ENCODE measurements around the gene CDYL.

The CDYL gene

GRCh38 chr6:4910037-4910760, 134.0 kb downstream of the CDYL start:
- H3K27me3 ChIP-seq (ENCODE audit: control insufficient read depth in 1 of 2, insufficient read depth in 2 of 2, low read length in 2 of 2): no peaks in the 10 kb centered on the region
- no peak overlapping the region for H3K27ac ChIP-seq (ENCODE audit: low read depth, low read length)
- H3K9me3 ChIP-seq (ENCODE audit: control insufficient read depth in 1 of 2, low read length in 2 of 2): no peaks in the 10 kb centered on the region
- no peak overlapping the region for H3K4me3 ChIP-seq (ENCODE audit: low read depth in 1 of 2, low read length in 2 of 2)
- peaks cover 20 to 21% of the 10 kb centered on the region in 2 donors for H3K4me1 ChIP-seq (ENCODE audit: control insufficient read depth in 1 of 2, insufficient read depth in 2 of 2, low read length in 2 of 2)
- no peaks in the 10 kb centered on the region for H3K36me3 ChIP-seq (ENCODE audit: control insufficient read depth in 1 of 2, insufficient read depth in 2 of 2, low read length in 2 of 2)
- no peak overlapping the region for H3K9ac ChIP-seq (ENCODE audit: low read depth in 1 of 2, low read length in 2 of 2)

- no peak overlapping the region for H3K9ac ChIP-seq (ENCODE audit: low read depth in 1 of 2, low read length in 2 of 2)
- no peak overlapping the region for H3K4me3 ChIP-seq (ENCODE audit: low read depth in 1 of 2, low read length in 2 of 2)
- H3K9me3 ChIP-seq (ENCODE audit: control insufficient read depth in 1 of 2, low read length in 2 of 2): no peaks in the 10 kb centered on the region
- no peaks in the 10 kb centered on the region for H3K36me3 ChIP-seq (ENCODE audit: control insufficient read depth in 1 of 2, insufficient read depth in 2 of 2, low read length in 2 of 2)
- H3K4me1 ChIP-seq (ENCODE audit: control insufficient read depth in 1 of 2, insufficient read depth in 2 of 2, low read length in 2 of 2): peaks cover 6% of the 10 kb centered on the region in 2 donors
- H3K27me3 ChIP-seq (ENCODE audit: control insufficient read depth in 1 of 2, insufficient read depth in 2 of 2, low read length in 2 of 2): no peaks in the 10 kb centered on the region
- no peak overlapping the region for H3K27ac ChIP-seq (ENCODE audit: low read depth, low read length)
These were observed 136.4 kb downstream of the CDYL start for GRCh38 chr6:4912559-4912958.

GRCh38 chr6:4913705-4914419, 137.7 kb downstream of the CDYL start:
- H3K9ac ChIP-seq (ENCODE audit: low read depth in 1 of 2, low read length in 2 of 2): no peak overlapping the region
- no peak overlapping the region for H3K27ac ChIP-seq (ENCODE audit: low read depth, low read length)
- no peak overlapping the region for H3K4me3 ChIP-seq (ENCODE audit: low read depth in 1 of 2, low read length in 2 of 2)

GRCh38 chr6:4914420-4915159, 138.4 kb downstream of the CDYL start:
- no peak overlapping the region for H3K27ac ChIP-seq (ENCODE audit: low read depth, low read length)

More at GRCh38 chr6:4913705-4914419, 137.7 kb downstream of the CDYL start:
- Histone ChIP-seq H3K4me1 (ENCODE audit: control insufficient read depth in 1 of 2, insufficient read depth in 2 of 2, low read length in 2 of 2) (peaks cover 0 to 3% of the 10 kb centered on the region in 2 donors), H3K9me3 (ENCODE audit: control insufficient read depth in 1 of 2, low read length in 2 of 2) (no peaks in the 10 kb centered on the region), H3K36me3 (ENCODE audit: control insufficient read depth in 1 of 2, insufficient read depth in 2 of 2, low read length in 2 of 2) (no peaks in the 10 kb centered on the region), H3K27me3 (ENCODE audit: control insufficient read depth in 1 of 2, insufficient read depth in 2 of 2, low read length in 2 of 2) (no peaks in the 10 kb centered on the region)

DNA sequence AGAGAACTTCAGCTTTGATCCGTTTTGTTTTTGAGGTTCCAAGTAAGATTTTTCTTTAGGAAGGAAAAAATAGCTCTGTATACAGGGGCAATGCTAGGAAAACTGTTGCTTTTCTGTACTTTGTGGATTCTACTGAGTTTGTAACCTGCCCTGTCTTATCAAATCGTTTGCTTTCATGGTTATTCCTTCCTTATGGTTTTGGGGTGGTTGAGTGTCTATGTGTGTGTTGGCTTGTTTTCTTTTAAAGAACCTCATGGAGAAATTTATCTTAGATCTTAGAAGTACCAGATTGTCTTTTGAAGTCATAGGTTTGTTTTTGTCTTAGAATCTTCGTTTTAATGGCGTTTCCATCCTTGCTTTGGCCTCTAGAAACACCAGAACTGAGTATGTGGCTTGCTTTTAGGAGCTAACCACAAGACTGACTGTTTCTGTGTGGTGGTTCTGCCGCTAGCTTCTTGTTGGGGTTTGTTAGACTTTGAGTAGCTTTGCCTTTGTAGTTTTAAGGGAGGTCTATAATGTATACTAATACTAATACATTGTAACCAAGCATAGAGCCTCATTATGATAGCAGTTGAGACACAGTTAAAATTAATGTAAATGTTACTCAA, 140.9 kb downstream of the CDYL start:
- H3K9ac ChIP-seq (ENCODE audit: low read depth in 1 of 2, low read length in 2 of 2): no peak overlapping the region
- no peaks in the 10 kb centered on the region for H3K27me3 ChIP-seq (ENCODE audit: control insufficient read depth in 1 of 2, insufficient read depth in 2 of 2, low read length in 2 of 2)
- no peaks in the 10 kb centered on the region for H3K9me3 ChIP-seq (ENCODE audit: control insufficient read depth in 1 of 2, low read length in 2 of 2)
- H3K36me3 ChIP-seq (ENCODE audit: control insufficient read depth in 1 of 2, insufficient read depth in 2 of 2, low read length in 2 of 2): no peaks in the 10 kb centered on the region
- no peak overlapping the region for H3K4me3 ChIP-seq (ENCODE audit: low read depth in 1 of 2, low read length in 2 of 2)
- no peak overlapping the region for H3K27ac ChIP-seq (ENCODE audit: low read depth, low read length)
- H3K4me1 ChIP-seq (ENCODE audit: control insufficient read depth in 1 of 2, insufficient read depth in 2 of 2, low read length in 2 of 2): no peaks in the 10 kb centered on the region

More at GRCh38 chr6:4914420-4915159, 138.4 kb downstream of the CDYL start:
- no peaks in the 10 kb centered on the region for H3K27me3 ChIP-seq (ENCODE audit: control insufficient read depth in 1 of 2, insufficient read depth in 2 of 2, low read length in 2 of 2)
- no peaks in the 10 kb centered on the region for H3K36me3 ChIP-seq (ENCODE audit: control insufficient read depth in 1 of 2, insufficient read depth in 2 of 2, low read length in 2 of 2)
- H3K4me3 ChIP-seq (ENCODE audit: low read depth in 1 of 2, low read length in 2 of 2): no peak overlapping the region
- H3K9me3 ChIP-seq (ENCODE audit: control insufficient read depth in 1 of 2, low read length in 2 of 2): no peaks in the 10 kb centered on the region
- peaks cover 0 to 3% of the 10 kb centered on the region in 2 donors for H3K4me1 ChIP-seq (ENCODE audit: control insufficient read depth in 1 of 2, insufficient read depth in 2 of 2, low read length in 2 of 2)
- no peak overlapping the region for H3K9ac ChIP-seq (ENCODE audit: low read depth in 1 of 2, low read length in 2 of 2)

- Histone ChIP-seq H3K4me3 (ENCODE audit: low read depth in 1 of 2, low read length in 2 of 2) (no peak overlapping the region), H3K4me1 (ENCODE audit: control insufficient read depth in 1 of 2, insufficient read depth in 2 of 2, low read length in 2 of 2) (no peaks in the 10 kb centered on the region), H3K27me3 (ENCODE audit: control insufficient read depth in 1 of 2, insufficient read depth in 2 of 2, low read length in 2 of 2) (no peaks in the 10 kb centered on the region), H3K9ac (ENCODE audit: low read depth in 1 of 2, low read length in 2 of 2) (no peak overlapping the region), H3K9me3 (ENCODE audit: control insufficient read depth in 1 of 2, low read length in 2 of 2) (no peaks in the 10 kb centered on the region), H3K36me3 (ENCODE audit: control insufficient read depth in 1 of 2, insufficient read depth in 2 of 2, low read length in 2 of 2) (no peaks in the 10 kb centered on the region), H3K27ac (ENCODE audit: low read depth, low read length) (no peak overlapping the region)
These were observed 144.8 kb downstream of the CDYL start for GRCh38 chr6:4920914-4921410.

DNA sequence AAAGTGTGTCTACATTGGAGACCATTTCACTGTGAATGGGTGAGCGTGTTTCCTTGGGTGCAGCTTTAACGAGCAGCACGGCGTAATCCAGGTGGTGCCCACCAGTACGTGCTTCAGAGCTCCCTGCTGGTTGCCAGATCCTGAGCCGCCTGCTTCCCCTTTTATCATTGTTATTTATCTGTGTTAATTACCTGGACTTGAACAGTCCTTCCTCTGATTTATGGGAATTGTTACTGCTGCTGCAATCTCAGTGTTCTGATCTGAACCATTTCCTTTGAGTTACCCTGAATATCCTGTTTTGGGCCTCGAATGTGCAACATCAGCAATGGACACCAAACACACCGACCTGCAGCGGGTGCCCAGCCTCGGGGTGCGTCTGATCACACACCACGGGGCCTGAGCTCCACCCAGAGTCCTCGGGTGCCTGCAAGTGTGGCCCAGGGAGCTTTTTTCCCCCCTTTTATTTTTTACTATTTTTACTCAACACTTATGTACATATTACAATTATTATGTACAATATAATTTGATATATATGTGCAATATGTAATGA, 146.4 kb downstream of the CDYL start:
- Histone ChIP-seq H3K27me3 (ENCODE audit: control insufficient read depth in 1 of 2, insufficient read depth in 2 of 2, low read length in 2 of 2) (no peaks in the 10 kb centered on the region), H3K9ac (ENCODE audit: low read depth in 1 of 2, low read length in 2 of 2) (no peak overlapping the region), H3K36me3 (ENCODE audit: control insufficient read depth in 1 of 2, insufficient read depth in 2 of 2, low read length in 2 of 2) (no peaks in the 10 kb centered on the region), H3K4me3 (ENCODE audit: low read depth in 1 of 2, low read length in 2 of 2) (no peak overlapping the region), H3K27ac (ENCODE audit: low read depth, low read length) (no peak overlapping the region), H3K4me1 (ENCODE audit: control insufficient read depth in 1 of 2, insufficient read depth in 2 of 2, low read length in 2 of 2) (no peaks in the 10 kb centered on the region), H3K9me3 (ENCODE audit: control insufficient read depth in 1 of 2, low read length in 2 of 2) (no peaks in the 10 kb centered on the region)

DNA sequence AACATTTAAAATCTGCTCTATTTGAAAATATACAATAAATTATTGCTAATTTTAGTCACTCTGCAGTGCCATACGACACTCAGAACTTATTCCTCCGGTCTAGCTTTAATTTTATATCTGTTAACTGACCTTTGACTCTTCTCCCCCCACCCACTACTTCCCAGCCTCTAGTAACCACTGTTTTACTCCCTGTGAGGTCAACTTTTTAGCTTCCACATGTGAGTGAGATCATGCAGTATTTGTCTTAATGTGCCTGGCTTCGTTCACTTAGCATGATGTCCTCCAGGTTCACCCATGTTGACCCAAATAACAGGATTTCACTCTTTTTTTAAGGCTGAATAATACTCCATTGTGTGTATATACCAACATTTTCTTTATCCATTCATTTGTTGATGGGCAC, 146.9 kb downstream of the CDYL start:
- no peaks in the 10 kb centered on the region for H3K27me3 ChIP-seq (ENCODE audit: control insufficient read depth in 1 of 2, insufficient read depth in 2 of 2, low read length in 2 of 2)
- H3K36me3 ChIP-seq (ENCODE audit: control insufficient read depth in 1 of 2, insufficient read depth in 2 of 2, low read length in 2 of 2): no peaks in the 10 kb centered on the region

GRCh38 chr6:4924661-4925271, 148.6 kb downstream of the CDYL start:
- Histone ChIP-seq H3K9ac (ENCODE audit: low read depth in 1 of 2, low read length in 2 of 2) (no peak overlapping the region), H3K4me3 (ENCODE audit: low read depth in 1 of 2, low read length in 2 of 2) (no peak overlapping the region), H3K4me1 (ENCODE audit: control insufficient read depth in 1 of 2, insufficient read depth in 2 of 2, low read length in 2 of 2) (no peaks in the 10 kb centered on the region), H3K27me3 (ENCODE audit: control insufficient read depth in 1 of 2, insufficient read depth in 2 of 2, low read length in 2 of 2) (no peaks in the 10 kb centered on the region), H3K9me3 (ENCODE audit: control insufficient read depth in 1 of 2, low read length in 2 of 2) (no peaks in the 10 kb centered on the region), H3K27ac (ENCODE audit: low read depth, low read length) (no peak overlapping the region), H3K36me3 (ENCODE audit: control insufficient read depth in 1 of 2, insufficient read depth in 2 of 2, low read length in 2 of 2) (no peaks in the 10 kb centered on the region)

More for the DNA sequence above, 146.9 kb downstream of the CDYL start:
- H3K27ac ChIP-seq (ENCODE audit: low read depth, low read length): no peak overlapping the region
- H3K4me1 ChIP-seq (ENCODE audit: control insufficient read depth in 1 of 2, insufficient read depth in 2 of 2, low read length in 2 of 2): no peaks in the 10 kb centered on the region
- no peak overlapping the region for H3K4me3 ChIP-seq (ENCODE audit: low read depth in 1 of 2, low read length in 2 of 2)
- H3K9me3 ChIP-seq (ENCODE audit: control insufficient read depth in 1 of 2, low read length in 2 of 2): no peaks in the 10 kb centered on the region
- H3K9ac ChIP-seq (ENCODE audit: low read depth in 1 of 2, low read length in 2 of 2): no peak overlapping the region
